ENCODE measurements around the gene TNNT2.

Gene TNNT2

GRCh38 chr1:201377611-201378092, at the start of gene TNNT2:
Gene TNNT2 (minus strand): TSS chr1:201377680. CDS start chr1:201373254, 4,426 bp downstream.
- TF ChIP-seq YY1 (IDR thresholded peaks at IDR 0.05; ENCODE audit: low read depth) (no peak), TEAD4 (IDR thresholded peaks at IDR 0.05) (no peak), TAF1 (IDR thresholded peaks at IDR 0.05; ENCODE audit: low read depth) (no peak), REST (IDR thresholded peaks at IDR 0.05; ENCODE audit: low read depth) (no peak), EP300 (IDR thresholded peaks at IDR 0.05; ENCODE audit: borderline replicate concordance) (no peak)

GRCh38 chr1:201426479-201427310, 49.2 kb upstream of the TNNT2 start:
- TF ChIP-seq RAD21 (IDR thresholded peaks at IDR 0.05; ENCODE audit: low read depth) (no peak), EP300 (IDR thresholded peaks at IDR 0.05; ENCODE audit: borderline replicate concordance) (no peak), MAX (IDR thresholded peaks at IDR 0.05) (no peak), TAF1 (IDR thresholded peaks at IDR 0.05; ENCODE audit: low read depth) (no peak), USF1 (IDR thresholded peaks at IDR 0.05) (no peak), NFIC (IDR thresholded peaks at IDR 0.05) (no peak), ZBTB7A (IDR thresholded peaks at IDR 0.05; ENCODE audit: low read depth) (no peak), FOXM1 (IDR thresholded peaks at IDR 0.05; ENCODE audit: borderline replicate concordance, low read depth) (no peak), EGR1 (IDR thresholded peaks at IDR 0.05) (no peak), TEAD4 (IDR thresholded peaks at IDR 0.05) (no peak), CREB1 (IDR thresholded peaks at IDR 0.05; ENCODE audit: low read depth) (no peak), CEBPB (IDR thresholded peaks at IDR 0.05) (no peak)

GRCh38 chr1:201424146-201424545, 46.7 kb upstream of the TNNT2 start:
- TF ChIP-seq MAX (IDR thresholded peaks at IDR 0.05) (no peak), CREB1 (IDR thresholded peaks at IDR 0.05; ENCODE audit: low read depth) (no peak), EGR1 (IDR thresholded peaks at IDR 0.05) (no peak), ZBTB7A (IDR thresholded peaks at IDR 0.05; ENCODE audit: low read depth) (no peak), REST (IDR thresholded peaks at IDR 0.05; ENCODE audit: low read depth) (no peak), TCF12 (IDR thresholded peaks at IDR 0.05; ENCODE audit: low read depth) (no peak), TEAD4 (IDR thresholded peaks at IDR 0.05) (no peak), CEBPB (IDR thresholded peaks at IDR 0.05) (no peak), TAF1 (IDR thresholded peaks at IDR 0.05; ENCODE audit: low read depth) (no peak), USF1 (IDR thresholded peaks at IDR 0.05) (no peak), NFIC (IDR thresholded peaks at IDR 0.05) (no peak), RAD21 (IDR thresholded peaks at IDR 0.05; ENCODE audit: low read depth) (no peak), YY1 (IDR thresholded peaks at IDR 0.05; ENCODE audit: low read depth) (no peak), EP300 (IDR thresholded peaks at IDR 0.05; ENCODE audit: borderline replicate concordance) (no peak), FOXM1 (IDR thresholded peaks at IDR 0.05; ENCODE audit: borderline replicate concordance, low read depth) (no peak)

GRCh38 chr1:201423655-201424054, 46.2 kb upstream of the TNNT2 start:
- no peak for TF ChIP-seq EP300 (IDR thresholded peaks at IDR 0.05; ENCODE audit: borderline replicate concordance)
- TF ChIP-seq FOXM1 (IDR thresholded peaks at IDR 0.05; ENCODE audit: borderline replicate concordance, low read depth), result no peak
- TF ChIP-seq TCF12 (IDR thresholded peaks at IDR 0.05; ENCODE audit: low read depth), result no peak
- TF ChIP-seq CEBPB (IDR thresholded peaks at IDR 0.05), result no peak
- no peak for TF ChIP-seq ZBTB7A (IDR thresholded peaks at IDR 0.05; ENCODE audit: low read depth)
- no peak for TF ChIP-seq REST (IDR thresholded peaks at IDR 0.05; ENCODE audit: low read depth)
- TF ChIP-seq RAD21 (IDR thresholded peaks at IDR 0.05; ENCODE audit: low read depth), result no peak
- no peak for TF ChIP-seq TEAD4 (IDR thresholded peaks at IDR 0.05)
- no peak for TF ChIP-seq EGR1 (IDR thresholded peaks at IDR 0.05)
- TF ChIP-seq CREB1 (IDR thresholded peaks at IDR 0.05; ENCODE audit: low read depth), result no peak
- no peak for TF ChIP-seq USF1 (IDR thresholded peaks at IDR 0.05)
- no peak for TF ChIP-seq YY1 (IDR thresholded peaks at IDR 0.05; ENCODE audit: low read depth)
